Thymus (tissue), 11 donors: ENCODE measurements around the gene IFI27. TPM values are rescaled to one million over a fixed set of nuclear protein-coding genes. Genes with fewer than 3 reads are reported as not detected.

Experiments used
- DNase-seq, 9 donors: peaks; one replicate each; pipeline ENCODE4 v3.0.0-alpha.2; 2013; ENCODE audit warnings: low spot score in 9 of 9, low read depth in 6 of 9, missing footprints in 1 of 9
- H3K27ac ChIP-seq, 2 donors: one replicate each; pipeline ENCODE4 v1.5.1; 2013; ENCODE audit warnings: control low read depth in 1 of 2, low read depth in 1 of 2, low read length in 1 of 2, mild to moderate bottlenecking in 1 of 2, moderate library complexity in 1 of 2
- H3K27me3 ChIP-seq, 2 donors: one replicate each; pipeline ENCODE4 v1.5.1; 2013; ENCODE audit warnings: low read length in 1 of 2; ENCODE audit not compliant: control insufficient read depth in 2 of 2, insufficient read depth in 1 of 2
- H3K36me3 ChIP-seq, 2 donors: one replicate each; pipeline ENCODE4 v1.5.1; 2013; ENCODE audit warnings: low read length in 1 of 2, mild to moderate bottlenecking in 1 of 2, moderate library complexity in 1 of 2; ENCODE audit not compliant: control insufficient read depth in 2 of 2, insufficient read depth in 2 of 2
- H3K4me1 ChIP-seq, 2 donors: one replicate each; pipeline ENCODE4 v1.5.1; 2013; ENCODE audit warnings: low read length in 2 of 2; ENCODE audit not compliant: control insufficient read depth in 2 of 2, insufficient read depth in 2 of 2
- H3K4me3 ChIP-seq, 2 donors: one replicate each; pipeline ENCODE4 v1.5.1; 2013; ENCODE audit warnings: low read length in 2 of 2, control low read depth in 1 of 2, mild to moderate bottlenecking in 1 of 2
- H3K9me3 ChIP-seq, 2 donors: one replicate each; pipeline ENCODE4 v1.5.1; 2013; ENCODE audit warnings: low read length in 1 of 2, mild to moderate bottlenecking in 1 of 2; ENCODE audit not compliant: control insufficient read depth in 2 of 2, insufficient read depth in 1 of 2
- WGBS: extraction: QIAGEN DNeasy Blood & Tissue Kit; methylation state at CpG from one replicate; pipeline ENCODE4 v1.1.7; 2013; 5-methylcytosine and 5-hydroxymethylcytosine counted together
- polyA plus RNA-seq: library from polyadenylated mRNA; stranded (reverse); fragments of 200-250 nt; gene quantifications from one replicate; pipeline ENCODE4 v1.2.3, GENCODE V29; 2013
- total RNA-seq: library from RNA; stranded (reverse); fragments of 120-200 nt; gene quantifications from one replicate; pipeline ENCODE4 v1.2.4, GENCODE V29; 2013
- donor health status: healthy.

Gene IFI27
- total and polyA plus RNA-seq, 2 donors: 360 to 839 TPM

- H3K4me3 ChIP-seq: no peak overlapping the region
- no peak overlapping the region for H3K27ac ChIP-seq
- no peaks in the 10 kb centered on the region for H3K9me3 ChIP-seq
- peaks cover 0 to 9% of the 10 kb centered on the region in 2 donors for H3K36me3 ChIP-seq
- H3K27me3 ChIP-seq: peaks cover 3 to 13% of the 10 kb centered on the region in 2 donors
- DNase-seq: no peak
- WGBS: 98% methylated on average over 6 of the region's 6 CpGs
- H3K4me1 ChIP-seq: peaks cover 4 to 7% of the 10 kb centered on the region in 2 donors
Measured at GRCh38 chr14:94125659-94126418, 15.3 kb downstream of the IFI27 start.

- Histone ChIP-seq H3K27me3 (peaks cover 3 to 13% of the 10 kb centered on the region in 2 donors), H3K4me3 (no peak overlapping the region), H3K27ac (no peak overlapping the region), H3K4me1 (peaks cover 4 to 7% of the 10 kb centered on the region in 2 donors), H3K36me3 (peaks cover 0 to 9% of the 10 kb centered on the region in 2 donors), H3K9me3 (no peaks in the 10 kb centered on the region)
- 92% methylated on average over 1 of the region's 1 CpG for WGBS
- no peak for DNase-seq
Measured at GRCh38 chr14:94126419-94126677, 15.8 kb downstream of the IFI27 start.

GRCh38 chr14:94126800-94127199, 16.3 kb downstream of the IFI27 start:
- 97% methylated on average over 5 of the region's 5 CpGs for WGBS
- Histone ChIP-seq H3K4me3 (no peak overlapping the region), H3K27me3 (peaks cover 3 to 13% of the 10 kb centered on the region in 2 donors), H3K4me1 (peaks cover 4 to 7% of the 10 kb centered on the region in 2 donors), H3K27ac (no peak overlapping the region), H3K9me3 (no peaks in the 10 kb centered on the region), H3K36me3 (peaks cover 0 to 9% of the 10 kb centered on the region in 2 donors)
- no peak for DNase-seq

GRCh38 chr14:94127330-94127729, 16.8 kb downstream of the IFI27 start:
- Histone ChIP-seq H3K27ac (no peak overlapping the region), H3K4me3 (no peak overlapping the region), H3K27me3 (peaks cover 3 to 13% of the 10 kb centered on the region in 2 donors), H3K36me3 (peaks cover 0 to 9% of the 10 kb centered on the region in 2 donors), H3K4me1 (peaks cover 4 to 7% of the 10 kb centered on the region in 2 donors), H3K9me3 (no peaks in the 10 kb centered on the region)
- DNase-seq: no peak
- 99% methylated on average over 6 of the region's 6 CpGs for WGBS

- no peak for DNase-seq
- peaks cover 3 to 14% of the 10 kb centered on the region in 2 donors for H3K27me3 ChIP-seq
- no peak overlapping the region for H3K4me3 ChIP-seq
- no peak overlapping the region for H3K27ac ChIP-seq
- H3K4me1 ChIP-seq: peaks cover 4 to 7% of the 10 kb centered on the region in 2 donors
- 96% methylated on average over 14 of the region's 14 CpGs for WGBS
- H3K9me3 ChIP-seq: no peaks in the 10 kb centered on the region
- H3K36me3 ChIP-seq: peaks cover 0 to 9% of the 10 kb centered on the region in 2 donors
Measured at GRCh38 chr14:94128216-94128839, 17.8 kb downstream of the IFI27 start.

GRCh38 chr14:94129111-94129757, 18.7 kb downstream of the IFI27 start, which contains the start of gene IFI27L2:
Gene IFI27L2 (minus strand): TSS chr14:94129604. CDS start chr14:94129564, 40 bp downstream.
- peaks cover 4 to 7% of the 10 kb centered on the region in 2 donors for H3K4me1 ChIP-seq
- DNase-seq: peak in 8 of 9 donors; percentile 33 to 81 (median 58)
- peaks cover 3 to 15% of the 10 kb centered on the region in 2 donors for H3K27me3 ChIP-seq
- H3K4me3 ChIP-seq: peak within 1 kb of the TSS; percentile 59 to 76
- WGBS: 3% methylated on average over 27 of the region's 27 CpGs
- peaks cover 0 to 9% of the 10 kb centered on the region in 2 donors for H3K36me3 ChIP-seq
- no peaks in the 10 kb centered on the region for H3K9me3 ChIP-seq
- peak within 1 kb of the TSS; percentile 24 to 70 for H3K27ac ChIP-seq

GRCh38 chr14:94129758-94130414, 19.4 kb downstream of the IFI27 start:
- Histone ChIP-seq H3K27ac (peak overlapping the region in 1 of 2 donors; percentile 24), H3K4me3 (peak overlapping the region; percentile 59 to 76), H3K9me3 (no peaks in the 10 kb centered on the region), H3K27me3 (peaks cover 3 to 15% of the 10 kb centered on the region in 2 donors), H3K4me1 (peaks cover 4 to 7% of the 10 kb centered on the region in 2 donors), H3K36me3 (peaks cover 0 to 9% of the 10 kb centered on the region in 2 donors)
- DNase-seq: peak in 5 of 9 donors; percentile 23 to 62 (median 40)
- under 1% methylated on average over 12 of the region's 12 CpGs for WGBS

GRCh38 chr14:94132285-94132887, 21.9 kb downstream of the IFI27 start:
- peaks cover 0 to 3% of the 10 kb centered on the region in 2 donors for H3K9me3 ChIP-seq
- H3K27me3 ChIP-seq: peaks cover 3 to 21% of the 10 kb centered on the region in 2 donors
- DNase-seq: peak in 7 of 9 donors; percentile 31 to 75 (median 46)
- H3K27ac ChIP-seq: no peak overlapping the region
- 52% methylated on average over 4 of the region's 4 CpGs for WGBS
- no peak overlapping the region for H3K4me3 ChIP-seq
- peaks cover 0 to 3% of the 10 kb centered on the region in 2 donors for H3K36me3 ChIP-seq
- peaks cover 4 to 7% of the 10 kb centered on the region in 2 donors for H3K4me1 ChIP-seq
